GM12872 (cell line): Measurements from ENCODE around the gene B4GALNT1.

ENCODE experiments used
- TF ChIP-seq, protein P1 (sequence below): IDR thresholded peaks from 3 replicates; pipeline ENCODE4 v1.5.1; 2011; ENCODE audit warnings: low read depth, mild to moderate bottlenecking, low read length, moderate library complexity; ENCODE audit not compliant: insufficient read depth

The B4GALNT1 gene

DNA sequence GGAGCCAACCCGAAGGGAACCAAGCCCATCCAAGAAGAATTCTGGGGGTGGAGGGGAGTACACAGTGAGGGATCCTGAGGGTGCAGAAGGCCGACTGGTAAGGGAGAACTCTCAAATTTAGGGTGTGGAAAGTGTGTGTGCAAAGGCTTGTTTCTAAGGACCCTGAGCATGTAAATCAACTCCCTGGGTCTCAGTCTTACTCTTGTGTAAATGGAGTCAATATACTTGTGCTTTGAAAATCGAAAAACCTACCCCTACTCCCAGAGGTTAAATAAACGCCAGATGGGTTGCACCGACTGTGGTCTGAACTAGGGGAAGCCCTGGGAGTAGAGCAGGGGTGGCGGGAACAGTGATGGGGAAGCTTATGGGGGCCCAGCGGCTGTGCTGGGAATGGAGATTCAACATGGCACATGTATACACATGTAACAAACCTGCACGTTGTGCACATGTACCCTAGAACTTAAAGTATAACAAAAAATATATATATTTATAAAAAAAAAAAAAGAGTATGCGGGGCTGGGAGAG lies 6.0 kb downstream of the B4GALNT1 start:
- TF ChIP-seq, protein P1, sequence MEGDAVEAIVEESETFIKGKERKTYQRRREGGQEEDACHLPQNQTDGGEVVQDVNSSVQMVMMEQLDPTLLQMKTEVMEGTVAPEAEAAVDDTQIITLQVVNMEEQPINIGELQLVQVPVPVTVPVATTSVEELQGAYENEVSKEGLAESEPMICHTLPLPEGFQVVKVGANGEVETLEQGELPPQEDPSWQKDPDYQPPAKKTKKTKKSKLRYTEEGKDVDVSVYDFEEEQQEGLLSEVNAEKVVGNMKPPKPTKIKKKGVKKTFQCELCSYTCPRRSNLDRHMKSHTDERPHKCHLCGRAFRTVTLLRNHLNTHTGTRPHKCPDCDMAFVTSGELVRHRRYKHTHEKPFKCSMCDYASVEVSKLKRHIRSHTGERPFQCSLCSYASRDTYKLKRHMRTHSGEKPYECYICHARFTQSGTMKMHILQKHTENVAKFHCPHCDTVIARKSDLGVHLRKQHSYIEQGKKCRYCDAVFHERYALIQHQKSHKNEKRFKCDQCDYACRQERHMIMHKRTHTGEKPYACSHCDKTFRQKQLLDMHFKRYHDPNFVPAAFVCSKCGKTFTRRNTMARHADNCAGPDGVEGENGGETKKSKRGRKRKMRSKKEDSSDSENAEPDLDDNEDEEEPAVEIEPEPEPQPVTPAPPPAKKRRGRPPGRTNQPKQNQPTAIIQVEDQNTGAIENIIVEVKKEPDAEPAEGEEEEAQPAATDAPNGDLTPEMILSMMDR, result no peak

DNA sequence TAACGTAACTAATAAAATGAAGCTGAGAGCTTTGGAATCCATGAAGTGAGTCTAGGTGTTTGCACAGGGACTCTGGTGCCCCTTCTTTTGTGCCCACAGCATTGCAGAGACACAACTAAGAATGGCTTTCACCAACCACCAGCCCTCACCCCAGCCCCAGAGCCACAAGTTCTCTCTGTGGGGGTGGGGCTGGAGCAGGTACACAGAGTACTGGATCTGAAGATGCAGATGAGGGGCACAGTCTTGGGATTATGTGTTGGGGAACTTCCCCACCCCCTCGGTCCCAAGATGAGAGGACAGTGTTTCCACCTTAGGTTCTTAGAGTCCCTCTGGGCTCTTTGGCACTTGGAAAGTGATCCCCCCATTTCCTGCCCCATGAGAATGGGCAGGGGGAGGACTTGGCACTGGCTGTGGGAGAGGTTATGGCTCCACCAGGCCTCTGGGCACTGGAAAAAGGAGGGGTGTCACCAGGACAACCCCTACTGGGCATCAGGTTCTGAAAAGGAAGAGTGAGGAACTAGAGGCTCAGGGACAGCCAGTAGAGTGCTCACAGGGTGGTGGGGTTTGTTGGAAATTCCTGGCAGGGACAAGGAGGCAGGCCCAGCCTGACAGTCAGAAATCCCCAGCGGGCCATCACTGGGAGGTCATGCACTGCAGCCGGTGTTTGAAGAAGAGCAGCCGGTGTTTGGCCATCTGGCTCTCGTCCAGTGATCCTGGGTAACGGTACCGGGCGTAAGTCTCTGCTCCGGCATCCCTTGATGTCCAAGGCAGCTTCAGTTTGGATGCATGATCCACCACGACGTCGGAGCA lies 6.7 kb downstream of the B4GALNT1 start:
- TF ChIP-seq, protein P1, result no peak

DNA sequence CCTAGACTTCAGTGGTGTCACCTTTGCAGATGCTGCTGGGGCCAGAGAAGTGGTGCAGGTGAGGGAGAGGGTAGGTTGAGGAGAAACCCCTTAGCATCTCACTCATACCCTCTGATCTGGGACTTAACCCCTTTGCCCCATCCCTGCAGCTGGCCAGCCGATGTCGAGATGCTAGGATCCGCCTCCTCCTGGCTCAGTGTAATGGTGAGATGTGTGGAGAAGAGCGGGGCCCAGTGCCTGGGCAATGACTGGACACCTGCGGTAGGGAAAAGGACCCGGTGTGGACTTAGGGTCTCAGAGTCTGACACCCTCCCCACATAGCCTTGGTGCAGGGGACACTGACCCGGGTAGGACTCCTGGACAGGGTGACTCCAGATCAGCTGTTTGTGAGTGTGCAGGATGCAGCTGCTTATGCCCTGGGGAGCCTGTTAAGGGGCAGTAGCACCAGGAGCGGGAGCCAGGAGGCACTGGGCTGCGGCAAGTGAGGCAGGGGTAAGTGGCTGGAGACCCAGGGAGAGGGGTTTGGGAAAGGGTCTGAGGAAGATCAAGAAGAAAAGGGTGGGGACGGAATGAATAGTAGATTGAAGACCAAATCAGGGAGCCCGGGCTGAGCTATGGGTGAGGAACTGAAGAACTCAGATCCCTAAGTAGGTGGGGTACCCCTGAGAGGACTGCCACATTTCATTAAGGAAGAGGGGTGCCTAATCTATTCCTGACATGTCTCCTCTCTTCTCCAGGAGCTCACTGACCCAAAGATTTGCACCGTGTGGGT lies 7.6 kb downstream of the B4GALNT1 start:
- TF ChIP-seq, protein P1, result no peak

DNA sequence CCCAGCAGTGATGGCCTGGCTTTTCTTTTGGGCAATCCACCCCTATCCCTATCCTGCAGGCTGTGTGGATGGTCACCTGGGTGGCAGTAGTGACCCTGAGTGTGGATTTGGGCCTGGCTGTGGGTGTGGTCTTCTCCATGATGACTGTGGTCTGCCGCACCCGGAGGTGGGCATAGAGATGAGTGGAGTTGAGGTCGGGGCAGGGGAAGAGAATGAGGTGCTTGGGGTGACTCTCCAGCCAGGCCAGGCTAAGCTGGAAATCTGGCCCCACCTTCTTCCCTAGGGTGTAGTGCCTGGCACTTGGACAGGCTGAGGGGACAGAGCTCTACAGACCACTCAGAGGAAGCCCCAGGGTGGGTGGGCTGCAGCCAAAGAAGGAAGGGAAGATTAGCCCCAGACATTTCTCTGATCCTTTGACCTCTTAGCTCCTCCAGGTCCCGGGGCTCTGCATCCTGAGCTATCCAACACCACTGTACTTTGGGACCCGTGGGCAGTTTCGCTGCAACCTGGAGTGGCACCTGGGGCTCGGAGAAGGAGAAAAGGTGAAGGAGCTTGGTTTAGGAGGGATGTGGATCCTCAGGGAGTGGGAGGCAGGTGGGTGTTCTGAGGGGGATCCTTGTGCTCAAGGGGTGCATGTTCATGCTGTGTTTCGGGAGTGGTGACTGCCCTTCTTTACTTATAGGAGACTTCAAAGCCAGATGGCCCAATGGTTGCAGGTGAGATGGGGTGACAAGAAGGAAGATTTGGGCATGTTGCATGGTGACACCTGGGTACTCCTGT lies 8.4 kb downstream of the B4GALNT1 start:
- TF ChIP-seq, protein P1, result no peak

DNA sequence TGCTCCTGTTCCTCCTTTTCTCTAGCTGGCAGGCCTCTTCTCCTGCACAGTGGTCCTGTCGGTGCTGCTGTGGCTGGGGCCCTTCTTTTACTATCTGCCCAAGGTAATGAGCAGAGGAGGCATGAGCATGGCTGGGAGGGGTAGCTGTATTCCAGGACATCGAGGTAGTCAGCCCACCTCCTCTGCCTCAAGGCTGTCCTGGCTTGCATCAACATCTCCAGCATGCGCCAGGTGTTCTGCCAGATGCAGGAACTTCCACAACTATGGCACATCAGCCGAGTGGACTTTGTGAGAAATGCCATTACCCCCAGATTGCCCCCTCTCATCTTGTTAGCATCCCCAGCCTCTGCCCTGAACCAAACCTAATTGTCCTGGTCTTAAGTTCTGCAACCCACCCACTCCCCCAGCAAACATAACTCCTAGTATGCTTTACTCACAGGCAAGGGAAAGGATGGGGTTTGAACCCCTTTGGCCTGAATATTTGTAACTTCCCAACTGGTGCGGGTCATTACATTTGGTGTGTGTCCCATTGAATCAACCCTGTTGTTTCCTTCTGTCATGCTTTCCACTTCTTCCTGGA lies 9.1 kb downstream of the B4GALNT1 start:
- TF ChIP-seq, protein P1, result no peak

DNA sequence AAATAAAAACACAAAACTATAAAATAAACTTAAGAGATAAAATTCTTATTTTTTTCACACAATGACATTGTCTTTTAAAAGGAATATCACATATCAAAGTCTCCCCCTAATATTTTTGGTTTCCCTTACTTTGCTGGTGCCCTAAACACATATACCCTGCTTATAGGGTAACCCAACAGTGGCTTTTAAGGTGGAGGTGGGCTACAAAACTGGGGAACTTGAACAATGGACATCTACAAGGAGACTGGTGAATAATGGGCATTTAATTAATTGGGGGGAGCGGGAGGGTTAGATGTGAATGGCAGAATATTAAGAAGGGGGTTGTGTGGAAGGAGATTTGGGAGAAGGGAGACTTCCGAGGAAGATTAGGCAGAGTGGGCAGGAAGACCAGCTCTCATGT lies 9.6 kb downstream of the B4GALNT1 start:
- TF ChIP-seq, protein P1, result no peak
